HG03520 (cell line): ENCODE results near the gene FAAP20.

Experiments used
- ATAC-seq: cut with Tn5 transposase; IDR thresholded peaks from one replicate; pipeline ENCODE4 v1.9.1; 2021; ENCODE audit warnings: mild to moderate bottlenecking, moderate library complexity; ENCODE audit not compliant: unreplicated experiment

The FAAP20 gene

GRCh38 chr1:2197707-2198165, 3.2 kb upstream of the FAAP20 start:
- no peak for ATAC-seq

- ATAC-seq: no peak
These were observed 2.5 kb upstream of the FAAP20 start for GRCh38 chr1:2196901-2197638.

DNA sequence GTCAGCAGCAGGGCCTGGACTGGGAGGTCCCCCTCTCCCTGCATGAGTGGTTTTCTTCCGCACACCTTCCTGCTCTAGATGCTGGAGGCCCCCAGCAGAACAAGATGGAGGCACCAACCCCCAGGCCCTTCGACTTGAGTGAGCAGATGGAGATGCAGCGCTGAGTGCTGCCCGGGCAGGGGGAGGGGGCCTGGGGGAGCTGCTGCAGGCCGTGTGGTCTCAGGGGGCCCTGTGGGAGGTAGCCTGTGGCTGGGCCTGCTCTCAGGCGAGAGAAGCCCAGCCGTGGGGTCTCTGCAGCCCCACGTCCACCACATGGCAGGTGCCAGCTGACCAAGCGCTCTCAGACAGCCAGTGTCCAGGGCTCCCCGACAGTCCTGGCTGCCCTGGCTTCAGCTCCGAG, 1.2 kb upstream of the FAAP20 start:
- ATAC-seq: no peak

DNA sequence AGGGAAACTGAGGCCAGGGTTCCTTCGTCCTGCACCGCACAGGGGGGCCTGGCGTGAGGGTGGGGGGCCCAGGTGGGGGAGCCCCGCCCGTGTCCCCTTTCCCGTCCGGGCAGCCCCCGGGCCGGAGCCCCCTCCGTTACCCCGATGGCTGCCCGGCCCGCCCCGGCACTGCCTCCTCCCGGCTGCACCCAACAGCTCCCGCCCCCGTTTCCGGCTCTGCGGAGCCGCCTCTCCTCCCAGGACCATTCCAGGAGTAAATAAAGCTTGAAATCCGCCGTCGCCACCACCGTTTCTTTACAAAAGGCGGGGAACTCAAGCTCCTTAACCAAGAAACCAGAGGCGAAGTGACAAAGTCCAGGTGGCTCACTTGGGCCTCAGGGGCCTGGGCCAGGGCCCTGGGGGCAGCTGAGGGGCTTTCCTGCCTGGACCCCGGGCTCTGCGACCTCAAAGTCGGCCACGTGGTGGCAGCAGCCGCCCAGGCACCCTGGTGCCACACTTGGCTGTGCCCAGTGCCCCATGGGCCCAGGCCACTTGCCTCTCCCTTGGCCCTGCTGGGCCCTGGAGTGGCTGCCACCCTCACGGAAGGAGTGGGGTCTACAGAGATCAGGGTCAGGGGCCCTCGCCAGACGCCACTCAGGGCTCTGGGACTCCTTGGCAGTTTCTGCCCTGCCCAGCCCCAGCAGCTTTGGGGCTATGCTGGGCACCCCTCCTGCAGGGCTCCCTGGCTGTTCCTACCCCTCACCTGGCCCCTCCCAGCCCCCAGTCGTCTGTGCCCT, 514 bp upstream of the FAAP20 start:
- ATAC-seq: peak; percentile 52

DNA sequence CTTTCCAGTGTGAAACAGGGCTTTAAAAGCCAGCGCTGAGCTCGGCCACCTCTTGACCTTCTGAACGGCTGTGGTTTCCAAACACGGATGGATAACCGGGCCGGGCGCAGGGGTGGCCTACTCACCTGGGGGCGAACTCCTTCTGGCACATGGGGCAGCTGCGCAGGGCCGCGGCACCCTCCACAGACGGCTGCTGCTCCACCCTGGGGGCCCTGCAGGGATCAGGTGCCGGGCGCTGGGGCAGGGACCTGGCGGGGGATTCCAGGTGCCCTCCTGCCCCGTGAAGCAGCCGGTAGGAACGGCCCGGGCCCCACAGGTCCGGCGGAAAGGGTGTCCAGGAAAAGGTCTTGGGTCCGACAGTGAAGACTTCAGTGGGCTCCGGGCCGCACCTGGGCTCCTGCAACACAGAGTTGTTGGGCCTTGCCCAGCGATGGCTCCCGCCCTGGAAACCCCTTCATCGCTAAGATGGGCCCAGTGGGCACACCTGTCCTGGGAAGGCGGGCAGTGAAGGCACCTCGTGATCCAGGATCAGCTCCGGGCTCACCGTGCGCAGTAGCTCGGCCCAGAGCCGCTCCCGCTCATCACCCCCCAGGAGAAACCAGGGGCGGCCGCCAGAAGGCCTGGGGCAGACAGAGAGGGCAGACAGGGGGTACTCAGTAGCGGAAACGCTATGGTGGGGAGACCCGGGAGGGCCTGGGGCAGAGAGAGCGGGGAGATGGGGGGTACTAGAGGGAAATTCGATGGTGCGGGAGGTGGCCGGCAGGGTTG, 874 bp downstream of the FAAP20 start:
- ATAC-seq: no peak

GRCh38 chr1:2192031-2192995, 2.3 kb downstream of the FAAP20 start:
- no peak for ATAC-seq

DNA sequence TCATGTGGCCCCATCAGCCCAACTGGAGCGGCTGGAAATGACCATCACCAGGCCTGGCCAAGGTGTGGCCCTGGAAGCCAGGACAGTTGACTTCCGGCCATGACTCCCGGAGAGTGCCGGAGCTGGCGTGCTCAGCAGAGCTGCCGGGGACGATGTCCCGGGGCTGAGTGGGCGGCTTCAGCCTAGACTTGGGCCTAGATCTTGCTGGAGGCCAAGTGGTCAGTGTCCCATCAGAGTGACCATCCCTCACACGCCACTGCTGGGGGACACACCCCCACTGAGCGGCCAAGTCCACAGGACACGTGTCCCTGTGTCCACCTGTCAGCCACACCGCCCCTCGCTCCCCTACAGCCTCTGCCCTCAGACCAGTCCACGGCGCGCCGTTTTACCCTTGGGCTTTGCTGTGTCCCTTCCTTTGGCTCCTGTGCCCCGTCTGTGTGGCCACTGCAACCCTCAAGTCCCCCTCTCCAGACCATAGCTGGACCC, 4.0 kb downstream of the FAAP20 start:
- no peak for ATAC-seq

- peak; percentile 78 for ATAC-seq
These were observed 4.8 kb downstream of the FAAP20 start for GRCh38 chr1:2189459-2190425.

GRCh38 chr1:2188336-2188735, 6.2 kb downstream of the FAAP20 start:
- no peak for ATAC-seq

DNA sequence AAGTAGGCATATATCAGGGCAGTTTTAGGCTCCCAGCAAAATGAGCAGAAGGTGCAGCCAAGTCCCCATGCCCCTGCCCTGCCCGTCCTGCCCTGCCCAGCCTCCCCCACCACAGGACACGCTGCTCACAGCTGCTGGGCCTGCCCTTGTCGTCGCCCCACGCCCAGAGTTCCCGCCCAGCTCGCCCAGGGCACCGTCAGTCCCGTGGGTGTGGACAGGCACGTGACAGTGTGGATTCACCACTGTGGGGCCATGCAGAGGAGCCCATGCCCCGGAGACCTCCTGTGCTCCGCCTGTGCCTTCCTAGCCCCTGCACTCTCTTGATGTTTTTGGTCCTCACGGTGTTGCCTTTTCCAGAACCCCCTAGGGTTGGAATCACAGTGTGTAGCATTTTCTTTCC, 7.0 kb downstream of the FAAP20 start:
- ATAC-seq: no peak

GRCh38 chr1:2186901-2187300, 7.7 kb downstream of the FAAP20 start:
- ATAC-seq: no peak

DNA sequence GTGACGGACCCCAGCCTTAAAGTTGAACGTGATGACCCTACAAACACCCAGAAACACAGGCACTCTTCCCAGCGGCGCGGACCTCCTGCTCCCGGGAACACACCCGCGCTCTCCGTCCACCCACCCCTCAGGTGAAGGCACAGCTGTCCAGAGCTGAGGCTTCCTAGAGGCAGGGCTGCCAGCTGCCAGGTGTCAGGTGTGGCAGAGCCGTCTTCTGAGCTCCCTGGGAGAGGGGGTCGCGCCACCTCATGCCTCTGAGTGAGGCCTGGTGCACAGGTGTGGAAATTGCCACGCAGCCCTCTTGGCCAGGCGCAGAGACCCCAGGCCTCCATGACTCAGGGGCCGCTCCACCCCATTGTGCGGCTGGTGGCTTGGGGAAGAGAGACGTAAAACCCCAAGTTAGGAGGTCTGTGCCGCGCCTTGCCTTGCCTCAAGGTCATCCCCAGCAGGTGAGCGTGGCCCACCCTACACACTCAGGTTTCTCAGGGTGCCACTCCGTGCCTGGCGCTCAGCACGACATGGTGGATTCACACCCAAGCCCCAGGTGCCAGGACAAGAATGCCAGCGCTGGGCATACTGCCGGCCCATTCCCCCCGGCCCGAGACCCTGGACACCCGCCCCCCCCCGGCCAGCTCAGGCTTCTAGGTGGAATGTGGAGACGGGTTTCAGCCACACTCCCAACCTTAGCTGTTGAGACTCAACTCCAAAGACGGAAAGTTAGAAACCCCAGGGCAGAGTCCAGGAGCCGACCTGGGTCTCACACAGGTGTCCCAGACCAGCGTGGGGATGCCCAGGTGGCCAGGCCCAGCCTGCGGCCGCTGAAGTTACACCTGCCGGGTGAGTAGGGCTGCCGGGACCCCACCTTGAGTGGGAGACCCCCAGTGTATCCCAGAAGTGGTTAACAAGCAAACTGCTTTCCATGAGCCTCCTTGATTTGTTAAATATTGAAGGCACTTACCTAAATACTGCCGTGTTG, 8.4 kb downstream of the FAAP20 start:
- ATAC-seq: no peak

DNA sequence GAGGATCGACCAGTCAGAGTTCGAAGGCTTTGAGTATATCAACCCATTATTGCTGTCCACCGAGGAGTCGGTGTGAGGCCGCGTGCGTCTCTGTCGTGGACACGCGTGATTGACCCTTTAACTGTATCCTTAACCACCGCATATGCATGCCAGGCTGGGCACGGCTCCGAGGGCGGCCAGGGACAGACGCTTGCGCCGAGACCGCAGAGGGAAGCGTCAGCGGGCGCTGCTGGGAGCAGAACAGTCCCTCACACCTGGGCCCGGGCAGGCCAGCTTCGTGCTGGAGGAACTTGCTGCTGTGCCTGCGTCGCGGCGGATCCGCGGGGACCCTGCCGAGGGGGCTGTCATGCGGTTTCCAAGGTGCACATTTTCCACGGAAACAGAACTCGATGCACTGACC, 9.6 kb downstream of the FAAP20 start:
- ATAC-seq: no peak

DNA sequence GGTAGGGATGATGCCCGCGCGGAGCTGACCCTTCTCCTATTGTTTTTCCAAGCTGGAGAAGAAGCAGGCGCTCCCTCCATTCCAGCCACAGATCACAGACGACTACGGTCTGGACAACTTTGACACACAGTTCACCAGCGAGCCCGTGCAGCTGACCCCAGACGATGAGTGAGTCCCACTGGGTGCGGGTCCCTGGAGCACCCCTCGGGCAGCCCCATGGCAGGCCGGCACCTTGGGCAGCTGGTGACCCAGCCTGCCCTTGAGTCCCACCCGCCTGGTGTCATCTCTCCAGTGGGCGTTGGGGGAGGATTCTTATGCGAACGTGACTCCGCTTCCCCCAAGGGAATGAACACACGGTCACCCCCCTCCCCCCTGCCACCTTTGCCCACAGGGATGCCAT, 10.0 kb downstream of the FAAP20 start:
- ATAC-seq: no peak

- no peak for ATAC-seq
These were observed 10.6 kb downstream of the FAAP20 start for GRCh38 chr1:2183937-2184334.

DNA sequence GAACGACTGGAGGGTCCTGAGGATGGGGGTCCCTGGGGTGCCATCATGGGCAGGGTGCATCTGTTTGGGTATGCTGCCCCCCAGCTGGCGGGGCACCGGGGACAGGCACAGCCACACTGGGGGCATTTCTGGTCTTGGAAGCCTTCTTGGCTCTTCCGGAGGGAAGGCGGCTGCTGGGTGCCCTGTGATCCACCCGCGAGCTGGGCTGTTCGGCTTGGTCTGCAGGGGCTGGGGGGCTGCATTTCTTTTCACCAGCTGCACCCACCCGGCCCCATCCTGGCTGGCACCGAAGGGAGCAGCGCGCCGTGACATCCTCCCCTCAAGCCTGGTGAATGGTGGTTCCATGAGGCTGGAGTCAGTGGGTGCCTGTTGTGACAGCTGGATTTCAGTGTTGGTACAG, 12.2 kb downstream of the FAAP20 start:
- no peak for ATAC-seq

- no peak for ATAC-seq
These were observed 12.8 kb downstream of the FAAP20 start for GRCh38 chr1:2181752-2182151.

GRCh38 chr1:2181271-2181670, 13.3 kb downstream of the FAAP20 start:
- ATAC-seq: no peak
